Measurements from ENCODE around the gene IGF2. TPM values are rescaled to one million over a fixed set of nuclear protein-coding genes. Genes with fewer than 3 reads are reported as not detected.

IGF2 gene
- 1 to 10 TPM; 3.2 to 9.7 (median 5.6) TPM for total RNA-seq

GRCh38 chr11:2139123-2139521, at the start of gene IGF2:
IGF2 (minus strand) TSS chr11:2139389; CDS start chr11:2135523, 3,866 bp downstream.
- no peak for DNase-seq (ENCODE audit: low spot score in 2 of 2)
- Histone ChIP-seq H3K4me1 (peaks cover 50% of the 10 kb centered on the region), H3K27ac (no peak within 1 kb of the TSS), H3K36me3 (no peaks in the 10 kb centered on the region), H3K27me3 (peaks cover 100% of the 10 kb centered on the region), H3K4me3 (peak within 1 kb of the TSS; percentile 46), H3K9me3 (no peaks in the 10 kb centered on the region)
- WGBS: no CpG with 5 or more reads among the region's 62 CpGs
- TF ChIP-seq POLR2AphosphoS5 (IDR thresholded peaks at IDR 0.05) (no peak), EP300 (IDR thresholded peaks at IDR 0.05) (no peak), CTCF (IDR thresholded peaks at IDR 0.05) (no peak), POLR2A (IDR thresholded peaks at IDR 0.05) (no peak)

GRCh38 chr11:2188745-2189144, 49.6 kb upstream of the IGF2 start:
- no peaks in the 10 kb centered on the region for H3K36me3 ChIP-seq
- WGBS: 82% methylated on average over 19 of the region's 19 CpGs
- peaks cover 25% of the 10 kb centered on the region for H3K4me1 ChIP-seq
- TF ChIP-seq POLR2A (IDR thresholded peaks at IDR 0.05) (no peak), POLR2AphosphoS5 (IDR thresholded peaks at IDR 0.05) (no peak), EP300 (IDR thresholded peaks at IDR 0.05) (no peak), CTCF (IDR thresholded peaks at IDR 0.05) (no peak)
- DNase-seq (ENCODE audit: low spot score in 2 of 2): no peak
- no peaks in the 10 kb centered on the region for H3K9me3 ChIP-seq
- H3K27me3 ChIP-seq: peaks cover 72% of the 10 kb centered on the region
- no peak overlapping the region for H3K4me3 ChIP-seq
- H3K27ac ChIP-seq: no peak overlapping the region

GRCh38 chr11:2187280-2187707, 48.1 kb upstream of the IGF2 start:
- no peak overlapping the region for H3K27ac ChIP-seq
- H3K27me3 ChIP-seq: peaks cover 65% of the 10 kb centered on the region
- no peak overlapping the region for H3K4me3 ChIP-seq
- TF ChIP-seq POLR2AphosphoS5 (IDR thresholded peaks at IDR 0.05): no peak
- TF ChIP-seq POLR2A (IDR thresholded peaks at IDR 0.05): no peak
- no peak for TF ChIP-seq EP300 (IDR thresholded peaks at IDR 0.05)
- no peak for TF ChIP-seq CTCF (IDR thresholded peaks at IDR 0.05)
- peaks cover 17% of the 10 kb centered on the region for H3K4me1 ChIP-seq
- H3K36me3 ChIP-seq: no peaks in the 10 kb centered on the region
- no peaks in the 10 kb centered on the region for H3K9me3 ChIP-seq
- no peak for DNase-seq (ENCODE audit: low spot score in 2 of 2)
- 87% methylated on average over 7 of the region's 7 CpGs for WGBS

- WGBS: 30% methylated on average over 8 of the region's 21 CpGs
- no peak overlapping the region for H3K27ac ChIP-seq
- no peak for TF ChIP-seq EP300 (IDR thresholded peaks at IDR 0.05)
- TF ChIP-seq POLR2AphosphoS5 (IDR thresholded peaks at IDR 0.05): no peak
- TF ChIP-seq CTCF (IDR thresholded peaks at IDR 0.05): peak; percentile 9 to 63
- no peak for TF ChIP-seq POLR2A (IDR thresholded peaks at IDR 0.05)
- no peak overlapping the region for H3K4me3 ChIP-seq
- no peaks in the 10 kb centered on the region for H3K9me3 ChIP-seq
- no peak for DNase-seq (ENCODE audit: low spot score in 2 of 2)
- H3K36me3 ChIP-seq: no peaks in the 10 kb centered on the region
- H3K27me3 ChIP-seq: peaks cover 65% of the 10 kb centered on the region
- peaks cover 14% of the 10 kb centered on the region for H3K4me1 ChIP-seq
Observed at GRCh38 chr11:2186669-2187279, 47.6 kb upstream of the IGF2 start.

- WGBS: 25% methylated on average over 8 of the region's 23 CpGs
- Histone ChIP-seq H3K9me3 (no peaks in the 10 kb centered on the region), H3K27ac (no peak overlapping the region), H3K4me3 (no peak overlapping the region), H3K27me3 (peaks cover 64% of the 10 kb centered on the region), H3K36me3 (no peaks in the 10 kb centered on the region), H3K4me1 (peaks cover 7% of the 10 kb centered on the region)
- no peak for DNase-seq (ENCODE audit: low spot score in 2 of 2)
- no peak for TF ChIP-seq POLR2AphosphoS5 (IDR thresholded peaks at IDR 0.05)
- no peak for TF ChIP-seq CTCF (IDR thresholded peaks at IDR 0.05)
- TF ChIP-seq POLR2A (IDR thresholded peaks at IDR 0.05): no peak
- no peak for TF ChIP-seq EP300 (IDR thresholded peaks at IDR 0.05)
Observed at GRCh38 chr11:2185324-2186085, 46.3 kb upstream of the IGF2 start.
